GM18951 (cell line): ENCODE measurements around the gene C1orf210.

ENCODE experiments used
- POLR2A ChIP-seq: IDR thresholded peaks from 4 replicates; pipeline ENCODE4 v1.6.1; 2011; ENCODE audit warnings: mild to moderate bottlenecking; ENCODE audit not compliant: insufficient read length, insufficient read depth; ENCODE audit errors: extremely low read depth
- in situ Hi-C: fragments of 300-500 bp; cut with MboI; formaldehyde crosslinking; loops from one replicate; pipeline ENCODE4 v1.12.0; 2022; ENCODE audit warnings: low sequenced_read_pairs, mixed read lengths, inconsistent platforms; ENCODE audit not compliant: unreplicated experiment

C1orf210 gene

DNA sequence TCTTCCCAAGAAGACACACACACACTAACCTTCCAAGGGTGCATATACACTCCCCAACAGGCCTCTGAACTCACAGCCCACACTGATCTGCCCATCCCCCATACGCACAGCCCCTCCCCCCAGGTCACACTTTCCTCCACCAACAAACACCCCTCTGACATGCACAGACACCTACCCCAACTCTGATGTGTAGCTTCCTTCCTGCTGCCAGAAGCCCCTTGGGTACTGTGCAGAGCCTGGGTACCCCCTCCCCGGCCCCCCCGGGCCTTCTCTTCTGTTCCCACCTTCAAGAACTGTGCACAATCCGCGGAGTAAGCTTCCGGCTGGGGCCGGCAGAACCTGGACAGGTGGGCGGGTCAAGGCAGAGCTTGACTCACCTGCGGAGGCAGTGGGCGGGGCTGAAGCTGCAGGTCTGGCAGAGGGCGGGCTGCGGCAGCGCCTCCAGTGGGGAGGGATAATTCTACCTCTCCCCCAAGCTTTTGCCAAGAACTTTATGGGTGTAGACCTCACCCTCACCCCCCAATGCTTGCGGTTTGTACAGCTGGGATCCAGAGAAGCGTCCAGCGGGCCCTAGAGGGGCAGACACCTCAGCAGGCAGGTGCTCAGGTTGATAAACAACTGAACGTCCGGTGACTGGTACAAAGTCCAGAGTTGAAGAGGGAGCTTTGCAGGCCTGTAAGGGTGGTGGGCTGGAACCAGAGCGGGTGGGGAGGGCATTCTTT is at the start of gene C1orf210:
C1orf210 (minus strand) TSS at position 313 of the 722 bp plus-strand sequence. CDS start 2,311 bp downstream, outside the sequence.
- TF ChIP-seq POLR2A = no peak
- in situ Hi-C loops = no loop called here

DNA sequence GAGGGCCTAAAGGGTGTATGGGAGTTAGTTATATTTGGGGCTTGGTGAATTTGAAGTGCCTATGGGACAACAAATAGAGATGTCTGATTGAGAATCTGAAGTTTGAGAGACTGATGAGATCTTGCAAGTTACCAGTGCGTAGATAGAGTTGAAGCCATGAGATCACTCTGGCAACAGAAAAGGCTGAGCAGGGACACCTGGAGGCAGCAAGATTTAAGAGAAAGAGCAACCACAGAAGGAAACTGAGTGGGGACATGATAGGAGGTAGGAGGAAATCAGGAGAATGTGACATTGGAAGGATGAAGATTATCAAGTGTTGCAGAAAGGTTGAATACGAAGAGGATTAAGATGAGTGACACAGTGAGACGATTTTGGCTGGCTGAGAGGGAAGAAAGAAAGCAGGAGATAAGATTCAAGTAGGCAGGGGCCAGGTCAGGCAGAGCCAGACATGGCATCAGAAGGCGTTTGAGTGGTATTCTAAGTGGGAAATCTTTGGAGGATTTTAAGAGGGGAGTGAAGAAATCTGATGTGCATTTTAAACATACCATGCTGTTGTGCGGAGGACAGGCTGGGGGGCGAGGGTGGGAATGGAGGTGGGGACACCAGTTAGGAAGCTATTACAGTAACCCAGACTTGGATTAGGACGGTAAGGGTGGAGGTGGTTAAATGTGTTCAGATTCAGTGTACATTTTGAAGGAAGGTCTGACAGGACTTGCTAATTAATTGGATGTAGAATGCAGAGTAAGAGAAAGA is 49.2 kb upstream of the C1orf210 start:
- TF ChIP-seq POLR2A = no peak
- in situ Hi-C loops = no loop called here

DNA sequence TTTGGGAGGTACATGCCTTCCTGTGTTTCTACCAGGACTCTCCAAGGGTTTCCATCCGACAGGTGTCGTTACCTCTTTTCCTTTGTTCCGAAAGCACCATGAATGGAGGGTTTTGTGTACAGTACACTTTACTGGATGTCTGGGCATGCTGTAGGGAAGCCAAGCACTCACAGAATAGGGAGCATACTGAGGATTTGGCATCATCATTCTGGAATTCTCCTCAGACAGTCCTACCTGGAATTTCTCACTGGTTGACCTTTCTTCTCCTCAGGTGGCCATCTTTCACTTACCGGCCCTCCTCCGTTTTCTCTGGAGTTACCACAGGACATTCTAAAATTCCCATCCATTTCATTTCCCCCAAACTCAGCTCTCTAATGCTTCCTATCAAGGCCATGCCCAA is 46.3 kb upstream of the C1orf210 start:
- in situ Hi-C loops = no loop called here
- no peak for TF ChIP-seq POLR2A

DNA sequence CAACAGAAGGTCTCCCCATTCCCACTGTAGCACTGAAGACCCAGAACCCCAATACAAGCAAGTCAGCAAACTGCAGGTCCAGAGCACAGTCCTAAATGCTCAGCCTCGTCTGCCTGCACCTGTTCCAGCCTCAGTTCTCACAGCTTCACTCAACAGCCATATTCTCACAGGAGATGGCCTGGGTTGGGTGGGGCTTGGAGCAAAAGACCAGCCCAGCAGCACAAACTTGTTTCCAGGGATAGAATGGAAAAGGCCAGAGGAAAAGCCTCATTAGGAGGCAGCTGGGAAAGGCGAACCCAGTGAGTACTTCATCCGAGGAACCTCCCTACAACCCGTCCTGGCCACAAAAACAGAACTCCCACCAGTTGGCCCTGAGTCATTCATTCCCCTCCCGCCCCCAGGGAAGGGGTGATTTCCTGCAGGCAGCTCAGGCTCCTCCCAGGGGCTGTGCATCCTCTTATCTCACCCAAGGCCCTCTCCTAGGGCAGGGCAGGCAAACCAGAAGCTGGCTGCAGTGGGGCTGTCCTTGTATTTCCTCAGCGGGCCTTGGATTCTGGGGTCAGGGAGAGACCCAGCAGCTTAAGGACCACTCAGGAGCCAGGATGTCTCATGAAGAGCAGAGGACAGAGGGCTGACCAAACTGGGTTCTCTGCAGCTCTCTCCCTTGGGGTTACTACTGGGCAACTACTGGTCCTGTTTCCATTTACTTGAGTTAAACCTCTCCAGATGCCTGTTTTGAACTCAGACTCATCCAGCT is 44.8 kb upstream of the C1orf210 start:
- no peak for TF ChIP-seq POLR2A
- in situ Hi-C loops = no loop called here

DNA sequence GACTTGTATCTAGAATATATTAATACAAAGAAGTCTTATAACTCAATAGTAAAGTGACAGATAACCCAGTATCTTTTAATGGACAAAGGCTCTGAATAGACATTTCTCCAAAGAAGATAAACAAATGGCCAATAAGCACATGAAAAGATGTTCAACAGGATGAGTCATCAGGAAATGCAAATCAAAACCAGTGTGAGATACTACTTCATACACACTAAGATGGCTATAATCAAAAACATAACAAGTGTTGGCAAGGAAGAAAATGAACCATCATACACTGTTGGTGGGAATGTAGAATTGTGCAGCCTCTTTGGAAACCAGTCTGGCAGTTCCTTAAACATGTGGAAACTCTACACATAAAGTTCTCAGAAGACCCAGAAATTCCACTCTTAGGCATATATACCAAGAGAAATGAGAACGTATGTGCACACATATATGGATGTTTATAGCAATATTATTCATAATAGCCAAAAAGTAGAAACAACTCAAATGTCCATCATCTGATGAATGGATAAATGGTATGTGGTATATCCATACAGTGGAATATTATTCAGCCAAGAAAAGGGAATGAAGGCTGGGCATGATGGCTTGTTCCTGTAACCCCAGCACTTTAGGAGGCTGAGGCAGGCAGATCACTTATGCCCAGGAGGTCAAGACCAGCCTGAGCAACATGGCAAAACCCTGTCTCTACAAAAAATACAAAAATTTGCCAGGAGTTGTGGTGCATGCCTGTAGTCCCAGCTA is 42.3 kb upstream of the C1orf210 start:
- TF ChIP-seq POLR2A = no peak
- in situ Hi-C loops = no loop called here

- TF ChIP-seq POLR2A = no peak
- in situ Hi-C loops = no loop called here
These were observed 40.0 kb upstream of the C1orf210 start for GRCh38 chr1:43325381-43325780.

DNA sequence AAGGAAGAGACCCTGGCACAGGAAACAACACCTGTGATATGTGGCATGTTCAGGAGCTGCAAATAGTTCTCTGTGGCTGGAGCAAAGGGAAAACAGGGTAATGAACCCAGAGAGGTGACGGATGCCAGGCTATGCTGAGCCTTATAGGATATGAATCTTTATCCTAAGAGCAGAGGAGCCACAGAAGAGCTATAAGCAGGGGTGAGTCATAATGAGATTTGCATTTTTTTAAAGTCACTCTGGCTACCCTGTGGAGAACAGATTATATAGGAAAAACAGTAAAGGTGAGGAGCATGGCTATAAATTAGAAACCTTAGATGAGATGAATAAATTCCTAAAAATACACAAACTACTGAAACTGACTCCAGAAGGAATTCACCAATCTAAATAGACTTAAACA is 39.4 kb upstream of the C1orf210 start:
- TF ChIP-seq POLR2A = no peak

DNA sequence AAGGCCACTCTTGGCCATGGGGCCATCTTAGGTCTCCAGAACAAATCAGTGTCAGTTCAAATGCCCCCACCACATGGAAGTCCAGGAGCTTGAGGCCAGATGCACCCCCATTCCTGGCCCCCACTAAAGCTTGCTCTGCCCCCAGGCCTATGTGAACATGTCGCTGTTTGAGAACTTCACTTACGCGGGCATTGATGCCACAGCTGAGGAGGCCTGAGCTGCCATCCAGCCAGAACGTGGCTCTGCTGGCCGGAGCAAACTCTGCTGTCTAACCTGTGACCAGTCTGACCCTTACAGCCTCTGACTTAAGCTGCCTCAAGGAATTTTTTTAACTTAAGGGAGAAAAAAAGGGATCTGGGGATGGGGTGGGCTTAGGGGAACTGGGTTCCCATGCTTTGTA is 37.1 kb upstream of the C1orf210 start:
- no peak for TF ChIP-seq POLR2A
- in situ Hi-C loops = no loop called here

More for the DNA sequence above, 39.4 kb upstream of the C1orf210 start:
- in situ Hi-C loops = no loop called here

- in situ Hi-C loops = no loop called here
- TF ChIP-seq POLR2A = no peak
These were observed 36.0 kb upstream of the C1orf210 start for GRCh38 chr1:43321331-43321891.

- no peak for TF ChIP-seq POLR2A
- in situ Hi-C loops = no loop called here
These were observed 34.4 kb upstream of the C1orf210 start for GRCh38 chr1:43319766-43320165.

DNA sequence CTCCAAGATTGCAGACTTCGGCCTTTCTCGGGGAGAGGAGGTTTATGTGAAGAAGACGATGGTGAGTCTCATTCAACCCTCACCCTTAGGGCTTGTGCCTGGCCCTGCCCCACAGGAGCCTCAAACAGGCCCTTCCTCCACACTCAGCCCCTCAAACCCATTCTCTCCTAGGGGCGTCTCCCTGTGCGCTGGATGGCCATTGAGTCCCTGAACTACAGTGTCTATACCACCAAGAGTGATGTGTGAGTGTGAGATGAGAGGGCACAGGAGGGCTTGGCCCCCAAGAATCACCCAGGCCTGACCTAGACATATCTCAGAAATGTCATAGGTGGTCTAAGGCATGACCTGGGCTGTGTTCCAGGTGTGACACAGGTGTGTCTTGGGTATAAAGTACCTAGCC is 33.9 kb upstream of the C1orf210 start:
- TF ChIP-seq POLR2A = no peak
- in situ Hi-C loops = no loop called here

GRCh38 chr1:43318831-43319230 is 33.5 kb upstream of the C1orf210 start:
- TF ChIP-seq POLR2A = no peak
- in situ Hi-C loops = no loop called here

DNA sequence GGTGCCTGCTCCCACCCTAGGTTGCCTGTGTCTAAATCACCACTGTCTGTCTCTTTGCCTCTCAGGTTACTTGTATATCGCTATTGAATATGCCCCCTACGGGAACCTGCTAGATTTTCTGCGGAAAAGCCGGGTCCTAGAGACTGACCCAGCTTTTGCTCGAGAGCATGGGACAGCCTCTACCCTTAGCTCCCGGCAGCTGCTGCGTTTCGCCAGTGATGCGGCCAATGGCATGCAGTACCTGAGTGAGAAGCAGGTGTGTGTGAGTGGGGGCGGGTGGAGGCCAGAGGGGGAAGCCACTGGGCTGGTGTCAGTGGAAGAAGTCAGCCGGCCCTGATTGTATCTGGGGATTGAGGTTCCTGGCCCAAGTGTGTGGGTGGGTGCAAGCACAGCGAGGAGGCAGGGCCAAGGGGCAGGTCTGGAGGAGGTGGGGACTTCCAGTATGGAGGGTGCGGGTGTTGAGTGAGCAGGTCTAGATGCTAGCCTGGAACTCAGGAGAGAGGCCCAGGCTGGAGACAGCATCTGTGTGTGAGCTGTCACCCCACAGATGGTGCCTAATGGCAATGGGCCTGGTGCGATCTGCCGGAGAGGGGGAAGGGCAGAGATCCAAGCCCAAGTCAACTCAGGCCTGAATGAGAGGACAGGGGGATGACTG is 32.6 kb upstream of the C1orf210 start:
- no peak for TF ChIP-seq POLR2A
- in situ Hi-C loops = no loop called here
